ENCODE results near the gene PPOX.

PPOX gene

GRCh38 chr1:161176468-161177111 is 10.4 kb downstream of the PPOX start:
- no peak for DNase-seq

- peak; percentile 80 for DNase-seq
These were observed 11.1 kb downstream of the PPOX start, which contains the start of gene B4GALT3 for GRCh38 chr1:161177112-161177935. Gene B4GALT3 (minus strand): TSS chr1:161177507. CDS start chr1:161176060, 1,447 bp downstream.

GRCh38 chr1:161177936-161178244 is 11.7 kb downstream of the PPOX start:
- DNase-seq: no peak

GRCh38 chr1:161179698-161180097 is 13.5 kb downstream of the PPOX start:
- no peak for DNase-seq

- DNase-seq: peak; percentile 55
These were observed 14.4 kb downstream of the PPOX start for GRCh38 chr1:161180639-161181038.

- DNase-seq: peak; percentile 86
These were observed 16.0 kb downstream of the PPOX start for GRCh38 chr1:161182214-161182613.

GRCh38 chr1:161185282-161185682 is 19.1 kb downstream of the PPOX start:
- peak; percentile 99 for DNase-seq

- peak; percentile 100 for DNase-seq
These were observed 19.6 kb downstream of the PPOX start for GRCh38 chr1:161185732-161186311.

- DNase-seq: no peak
These were observed 21.1 kb downstream of the PPOX start for GRCh38 chr1:161187311-161187710.

GRCh38 chr1:161188381-161188780 is 22.2 kb downstream of the PPOX start:
- DNase-seq: no peak

- no peak for DNase-seq
These were observed 22.8 kb downstream of the PPOX start for GRCh38 chr1:161189036-161189435.

GRCh38 chr1:161190962-161191521 is 24.8 kb downstream of the PPOX start:
- DNase-seq: no peak

GRCh38 chr1:161191971-161192370 is 25.7 kb downstream of the PPOX start:
- DNase-seq: no peak

- peak; percentile 77 for DNase-seq
These were observed 26.5 kb downstream of the PPOX start for GRCh38 chr1:161192476-161193465.

- DNase-seq: no peak
These were observed 27.5 kb downstream of the PPOX start for GRCh38 chr1:161193561-161194235.

- DNase-seq: peak; percentile 91
These were observed 28.9 kb downstream of the PPOX start for GRCh38 chr1:161195171-161195570.

- DNase-seq: no peak
These were observed 29.9 kb downstream of the PPOX start for GRCh38 chr1:161196111-161196510.

GRCh38 chr1:161196521-161197451 is 30.6 kb downstream of the PPOX start:
- DNase-seq: peak; percentile 59

GRCh38 chr1:161197560-161198193 is 31.5 kb downstream of the PPOX start:
- DNase-seq: no peak
